ENCODE results near the gene QSOX1. TPM values are rescaled to one million over a fixed set of nuclear protein-coding genes. Genes with fewer than 3 reads are reported as not detected.

The QSOX1 gene
- total RNA-seq, 1 experiment from 2014 or later: 135 TPM

DNA sequence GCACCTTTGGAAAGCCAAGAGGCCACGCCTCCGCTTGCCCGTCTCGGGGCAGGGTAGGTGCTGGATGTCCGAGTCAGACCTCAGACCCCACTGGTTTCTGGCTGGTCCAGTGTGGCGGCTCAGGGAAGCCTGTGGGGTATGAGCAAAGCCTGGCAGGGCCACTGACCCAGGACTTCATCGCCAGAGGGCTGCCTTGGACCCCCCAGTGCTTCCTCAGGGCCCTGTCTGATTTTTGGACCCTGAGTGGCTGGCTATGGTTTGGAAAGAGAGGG, 95.8 kb downstream of the QSOX1 start:
- no peaks in the 10 kb centered on the region for H3K9me3 Mint-ChIP-seq
- ChIA-PET CTCF (interaction anchor here (1.3 to 2.6 kb wide), 5 partner anchors 9 to 62 kb away, joined by 4 to 20 read pairs (median 5); no protein-coding TSS in a partner anchor), POLR2A (no interaction called here)
- H3K4me3 Mint-ChIP-seq: no peak overlapping the region
- no peak overlapping the region for H3K27ac Mint-ChIP-seq
- no peaks in the 10 kb centered on the region for H3K27me3 Mint-ChIP-seq (ENCODE audit: low read depth)
- ATAC-seq (no peak), DNase-seq (ENCODE audit: low spot score) (no peak)
- peaks cover 50% of the 10 kb centered on the region for H3K4me1 Mint-ChIP-seq
- TF ChIP-seq EMX1 (CRISPR knock-in tag; IDR thresholded peaks at IDR 0.05): no peak
- no peak for TF ChIP-seq RELA (CRISPR knock-in tag; IDR thresholded peaks at IDR 0.05; ENCODE audit: borderline replicate concordance)
- TF ChIP-seq, protein P1, sequence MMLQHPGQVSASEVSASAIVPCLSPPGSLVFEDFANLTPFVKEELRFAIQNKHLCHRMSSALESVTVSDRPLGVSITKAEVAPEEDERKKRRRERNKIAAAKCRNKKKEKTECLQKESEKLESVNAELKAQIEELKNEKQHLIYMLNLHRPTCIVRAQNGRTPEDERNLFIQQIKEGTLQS (CRISPR knock-in tag; conservative IDR thresholded peaks at IDR 0.05): no peak
- no peak for TF ChIP-seq ETV6 (CRISPR knock-in tag; IDR thresholded peaks at IDR 0.05)
- TF ChIP-seq, protein P2, sequence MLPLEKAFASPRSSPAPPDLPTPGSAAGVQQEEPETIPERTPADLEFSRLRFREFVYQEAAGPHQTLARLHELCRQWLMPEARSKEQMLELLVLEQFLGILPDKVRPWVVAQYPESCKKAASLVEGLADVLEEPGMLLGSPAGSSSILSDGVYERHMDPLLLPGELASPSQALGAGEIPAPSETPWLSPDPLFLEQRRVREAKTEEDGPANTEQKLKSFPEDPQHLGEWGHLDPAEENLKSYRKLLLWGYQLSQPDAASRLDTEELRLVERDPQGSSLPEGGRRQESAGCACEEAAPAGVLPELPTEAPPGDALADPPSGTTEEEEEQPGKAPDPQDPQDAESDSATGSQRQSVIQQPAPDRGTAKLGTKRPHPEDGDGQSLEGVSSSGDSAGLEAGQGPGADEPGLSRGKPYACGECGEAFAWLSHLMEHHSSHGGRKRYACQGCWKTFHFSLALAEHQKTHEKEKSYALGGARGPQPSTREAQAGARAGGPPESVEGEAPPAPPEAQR (CRISPR knock-in tag; IDR thresholded peaks at IDR 0.05): no peak
- TF ChIP-seq, protein P3, sequence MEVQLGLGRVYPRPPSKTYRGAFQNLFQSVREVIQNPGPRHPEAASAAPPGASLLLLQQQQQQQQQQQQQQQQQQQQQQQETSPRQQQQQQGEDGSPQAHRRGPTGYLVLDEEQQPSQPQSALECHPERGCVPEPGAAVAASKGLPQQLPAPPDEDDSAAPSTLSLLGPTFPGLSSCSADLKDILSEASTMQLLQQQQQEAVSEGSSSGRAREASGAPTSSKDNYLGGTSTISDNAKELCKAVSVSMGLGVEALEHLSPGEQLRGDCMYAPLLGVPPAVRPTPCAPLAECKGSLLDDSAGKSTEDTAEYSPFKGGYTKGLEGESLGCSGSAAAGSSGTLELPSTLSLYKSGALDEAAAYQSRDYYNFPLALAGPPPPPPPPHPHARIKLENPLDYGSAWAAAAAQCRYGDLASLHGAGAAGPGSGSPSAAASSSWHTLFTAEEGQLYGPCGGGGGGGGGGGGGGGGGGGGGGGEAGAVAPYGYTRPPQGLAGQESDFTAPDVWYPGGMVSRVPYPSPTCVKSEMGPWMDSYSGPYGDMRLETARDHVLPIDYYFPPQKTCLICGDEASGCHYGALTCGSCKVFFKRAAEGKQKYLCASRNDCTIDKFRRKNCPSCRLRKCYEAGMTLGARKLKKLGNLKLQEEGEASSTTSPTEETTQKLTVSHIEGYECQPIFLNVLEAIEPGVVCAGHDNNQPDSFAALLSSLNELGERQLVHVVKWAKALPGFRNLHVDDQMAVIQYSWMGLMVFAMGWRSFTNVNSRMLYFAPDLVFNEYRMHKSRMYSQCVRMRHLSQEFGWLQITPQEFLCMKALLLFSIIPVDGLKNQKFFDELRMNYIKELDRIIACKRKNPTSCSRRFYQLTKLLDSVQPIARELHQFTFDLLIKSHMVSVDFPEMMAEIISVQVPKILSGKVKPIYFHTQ (CRISPR knock-in tag; IDR thresholded peaks at IDR 0.05): no peak
- TF ChIP-seq, protein P4, sequence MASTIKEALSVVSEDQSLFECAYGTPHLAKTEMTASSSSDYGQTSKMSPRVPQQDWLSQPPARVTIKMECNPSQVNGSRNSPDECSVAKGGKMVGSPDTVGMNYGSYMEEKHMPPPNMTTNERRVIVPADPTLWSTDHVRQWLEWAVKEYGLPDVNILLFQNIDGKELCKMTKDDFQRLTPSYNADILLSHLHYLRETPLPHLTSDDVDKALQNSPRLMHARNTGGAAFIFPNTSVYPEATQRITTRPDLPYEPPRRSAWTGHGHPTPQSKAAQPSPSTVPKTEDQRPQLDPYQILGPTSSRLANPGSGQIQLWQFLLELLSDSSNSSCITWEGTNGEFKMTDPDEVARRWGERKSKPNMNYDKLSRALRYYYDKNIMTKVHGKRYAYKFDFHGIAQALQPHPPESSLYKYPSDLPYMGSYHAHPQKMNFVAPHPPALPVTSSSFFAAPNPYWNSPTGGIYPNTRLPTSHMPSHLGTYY (CRISPR knock-in tag; IDR thresholded peaks at IDR 0.05): no peak
- TF ChIP-seq, protein P5, sequence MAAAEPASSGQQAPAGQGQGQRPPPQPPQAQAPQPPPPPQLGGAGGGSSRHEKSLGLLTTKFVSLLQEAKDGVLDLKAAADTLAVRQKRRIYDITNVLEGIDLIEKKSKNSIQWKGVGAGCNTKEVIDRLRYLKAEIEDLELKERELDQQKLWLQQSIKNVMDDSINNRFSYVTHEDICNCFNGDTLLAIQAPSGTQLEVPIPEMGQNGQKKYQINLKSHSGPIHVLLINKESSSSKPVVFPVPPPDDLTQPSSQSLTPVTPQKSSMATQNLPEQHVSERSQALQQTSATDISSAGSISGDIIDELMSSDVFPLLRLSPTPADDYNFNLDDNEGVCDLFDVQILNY (CRISPR knock-in tag; IDR thresholded peaks at IDR 0.05): no peak
- no peaks in the 10 kb centered on the region for H3K36me3 Mint-ChIP-seq

DNA sequence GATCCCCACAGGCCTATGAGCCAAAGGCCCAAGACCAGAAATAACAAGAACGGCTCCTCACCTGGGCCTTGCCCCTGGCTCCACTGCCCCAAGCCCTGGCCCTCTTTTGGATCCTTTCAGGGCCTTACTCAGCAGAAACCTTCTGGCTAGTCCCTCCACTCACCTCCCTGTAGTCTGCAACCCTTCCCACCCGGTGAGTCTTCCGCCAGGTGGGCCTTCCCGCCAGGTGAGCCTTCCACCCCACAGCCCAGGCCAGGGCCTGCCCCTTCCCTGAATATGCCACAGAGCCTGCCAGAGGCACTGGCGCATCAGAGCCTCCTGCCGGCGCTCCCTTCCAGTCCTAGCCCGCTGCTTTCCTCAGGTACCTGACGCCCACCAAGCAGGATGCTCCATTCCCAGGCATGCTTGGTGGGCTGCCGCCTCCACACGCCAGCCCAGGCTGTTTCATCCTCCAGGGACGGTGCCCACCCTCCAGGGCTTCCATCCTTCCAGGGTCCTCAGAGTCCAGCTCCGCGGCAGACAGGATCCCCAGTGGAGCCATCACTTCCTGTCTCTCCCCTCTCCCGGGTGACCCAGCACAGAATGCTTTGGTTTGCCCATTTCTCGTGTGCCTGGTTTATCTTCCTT, 96.3 kb downstream of the QSOX1 start:
- Mint-ChIP-seq H3K4me1 (peaks cover 50% of the 10 kb centered on the region), H3K27me3 (ENCODE audit: low read depth) (no peaks in the 10 kb centered on the region)
- DNase-seq (ENCODE audit: low spot score): no peak
- TF ChIP-seq, protein P6, sequence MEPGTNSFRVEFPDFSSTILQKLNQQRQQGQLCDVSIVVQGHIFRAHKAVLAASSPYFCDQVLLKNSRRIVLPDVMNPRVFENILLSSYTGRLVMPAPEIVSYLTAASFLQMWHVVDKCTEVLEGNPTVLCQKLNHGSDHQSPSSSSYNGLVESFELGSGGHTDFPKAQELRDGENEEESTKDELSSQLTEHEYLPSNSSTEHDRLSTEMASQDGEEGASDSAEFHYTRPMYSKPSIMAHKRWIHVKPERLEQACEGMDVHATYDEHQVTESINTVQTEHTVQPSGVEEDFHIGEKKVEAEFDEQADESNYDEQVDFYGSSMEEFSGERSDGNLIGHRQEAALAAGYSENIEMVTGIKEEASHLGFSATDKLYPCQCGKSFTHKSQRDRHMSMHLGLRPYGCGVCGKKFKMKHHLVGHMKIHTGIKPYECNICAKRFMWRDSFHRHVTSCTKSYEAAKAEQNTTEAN (CRISPR knock-in tag; IDR thresholded peaks at IDR 0.05): no peak
- TF ChIP-seq TCF7 (CRISPR knock-in tag; IDR thresholded peaks at IDR 0.05; ENCODE audit: low read depth) (no peak), RELA (CRISPR knock-in tag; IDR thresholded peaks at IDR 0.05; ENCODE audit: borderline replicate concordance) (no peak), ZNF219 (CRISPR knock-in tag; IDR thresholded peaks at IDR 0.05; ENCODE audit: borderline replicate concordance) (no peak), ZNF423 (CRISPR knock-in tag; IDR thresholded peaks at IDR 0.05) (no peak), SP1 (CRISPR knock-in tag; conservative IDR thresholded peaks at IDR 0.05) (no peak), PRRX2 (CRISPR knock-in tag; IDR thresholded peaks at IDR 0.05) (no peak)
- TF ChIP-seq, protein P7, sequence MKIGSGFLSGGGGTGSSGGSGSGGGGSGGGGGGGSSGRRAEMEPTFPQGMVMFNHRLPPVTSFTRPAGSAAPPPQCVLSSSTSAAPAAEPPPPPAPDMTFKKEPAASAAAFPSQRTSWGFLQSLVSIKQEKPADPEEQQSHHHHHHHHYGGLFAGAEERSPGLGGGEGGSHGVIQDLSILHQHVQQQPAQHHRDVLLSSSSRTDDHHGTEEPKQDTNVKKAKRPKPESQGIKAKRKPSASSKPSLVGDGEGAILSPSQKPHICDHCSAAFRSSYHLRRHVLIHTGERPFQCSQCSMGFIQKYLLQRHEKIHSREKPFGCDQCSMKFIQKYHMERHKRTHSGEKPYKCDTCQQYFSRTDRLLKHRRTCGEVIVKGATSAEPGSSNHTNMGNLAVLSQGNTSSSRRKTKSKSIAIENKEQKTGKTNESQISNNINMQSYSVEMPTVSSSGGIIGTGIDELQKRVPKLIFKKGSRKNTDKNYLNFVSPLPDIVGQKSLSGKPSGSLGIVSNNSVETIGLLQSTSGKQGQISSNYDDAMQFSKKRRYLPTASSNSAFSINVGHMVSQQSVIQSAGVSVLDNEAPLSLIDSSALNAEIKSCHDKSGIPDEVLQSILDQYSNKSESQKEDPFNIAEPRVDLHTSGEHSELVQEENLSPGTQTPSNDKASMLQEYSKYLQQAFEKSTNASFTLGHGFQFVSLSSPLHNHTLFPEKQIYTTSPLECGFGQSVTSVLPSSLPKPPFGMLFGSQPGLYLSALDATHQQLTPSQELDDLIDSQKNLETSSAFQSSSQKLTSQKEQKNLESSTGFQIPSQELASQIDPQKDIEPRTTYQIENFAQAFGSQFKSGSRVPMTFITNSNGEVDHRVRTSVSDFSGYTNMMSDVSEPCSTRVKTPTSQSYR (CRISPR knock-in tag; IDR thresholded peaks at IDR 0.05): no peak
- TF ChIP-seq, protein P8, sequence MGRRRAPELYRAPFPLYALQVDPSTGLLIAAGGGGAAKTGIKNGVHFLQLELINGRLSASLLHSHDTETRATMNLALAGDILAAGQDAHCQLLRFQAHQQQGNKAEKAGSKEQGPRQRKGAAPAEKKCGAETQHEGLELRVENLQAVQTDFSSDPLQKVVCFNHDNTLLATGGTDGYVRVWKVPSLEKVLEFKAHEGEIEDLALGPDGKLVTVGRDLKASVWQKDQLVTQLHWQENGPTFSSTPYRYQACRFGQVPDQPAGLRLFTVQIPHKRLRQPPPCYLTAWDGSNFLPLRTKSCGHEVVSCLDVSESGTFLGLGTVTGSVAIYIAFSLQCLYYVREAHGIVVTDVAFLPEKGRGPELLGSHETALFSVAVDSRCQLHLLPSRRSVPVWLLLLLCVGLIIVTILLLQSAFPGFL (CRISPR knock-in tag; IDR thresholded peaks at IDR 0.05; ENCODE audit: borderline replicate concordance): no peak
- TF ChIP-seq, protein P1 (CRISPR knock-in tag; conservative IDR thresholded peaks at IDR 0.05): no peak
- TF ChIP-seq, protein P9, sequence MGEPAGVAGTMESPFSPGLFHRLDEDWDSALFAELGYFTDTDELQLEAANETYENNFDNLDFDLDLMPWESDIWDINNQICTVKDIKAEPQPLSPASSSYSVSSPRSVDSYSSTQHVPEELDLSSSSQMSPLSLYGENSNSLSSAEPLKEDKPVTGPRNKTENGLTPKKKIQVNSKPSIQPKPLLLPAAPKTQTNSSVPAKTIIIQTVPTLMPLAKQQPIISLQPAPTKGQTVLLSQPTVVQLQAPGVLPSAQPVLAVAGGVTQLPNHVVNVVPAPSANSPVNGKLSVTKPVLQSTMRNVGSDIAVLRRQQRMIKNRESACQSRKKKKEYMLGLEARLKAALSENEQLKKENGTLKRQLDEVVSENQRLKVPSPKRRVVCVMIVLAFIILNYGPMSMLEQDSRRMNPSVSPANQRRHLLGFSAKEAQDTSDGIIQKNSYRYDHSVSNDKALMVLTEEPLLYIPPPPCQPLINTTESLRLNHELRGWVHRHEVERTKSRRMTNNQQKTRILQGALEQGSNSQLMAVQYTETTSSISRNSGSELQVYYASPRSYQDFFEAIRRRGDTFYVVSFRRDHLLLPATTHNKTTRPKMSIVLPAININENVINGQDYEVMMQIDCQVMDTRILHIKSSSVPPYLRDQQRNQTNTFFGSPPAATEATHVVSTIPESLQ (CRISPR knock-in tag; IDR thresholded peaks at IDR 0.05): no peak

More for the DNA sequence above, 96.3 kb downstream of the QSOX1 start:
- ATAC-seq: no peak
- no peaks in the 10 kb centered on the region for H3K36me3 Mint-ChIP-seq
- ChIA-PET POLR2A (no interaction called here), CTCF (interaction anchor here (1.2 to 1.8 kb wide), 2 partner anchors 9 to 103 kb away, joined by 4 read pairs; no protein-coding TSS in a partner anchor)
- no peak overlapping the region for H3K27ac Mint-ChIP-seq
- H3K9me3 Mint-ChIP-seq: no peaks in the 10 kb centered on the region
- H3K4me3 Mint-ChIP-seq: no peak overlapping the region

Measured in WTC11 (cell line).